Activated CD8-positive, alpha-beta memory T cell treated with anti-CD3 and anti-CD28 coated beads, Interleukin-2, amount 50 U/mL, for 24 hours (primary cell): Measurements from ENCODE around the gene HES6.

Source experiments
- DNase-seq: peaks from one replicate; pipeline ENCODE4 v3.0.0-alpha.2; 2020; ENCODE audit errors: extremely low read depth

The HES6 gene

GRCh38 chr2:238202326-238203093 lies 37.3 kb downstream of the HES6 start:
- no peak for DNase-seq

GRCh38 chr2:238190445-238190844 lies 49.4 kb downstream of the HES6 start:
- DNase-seq, result no peak
